HG03280 (cell line): ENCODE results near the gene TBC1D10A.

Source experiments
- ATAC-seq: cut with Tn5 transposase; IDR thresholded peaks from one replicate; pipeline ENCODE4 v1.9.1; 2021; ENCODE audit warnings: mild to moderate bottlenecking, moderate library complexity; ENCODE audit not compliant: unreplicated experiment

Gene TBC1D10A

GRCh38 chr22:30249049-30250038 lies 77.4 kb downstream of the TBC1D10A start:
- no peak for ATAC-seq

GRCh38 chr22:30248484-30248883 lies 78.3 kb downstream of the TBC1D10A start:
- no peak for ATAC-seq

GRCh38 chr22:30247974-30248373 lies 78.8 kb downstream of the TBC1D10A start:
- ATAC-seq = no peak

- no peak for ATAC-seq
Observed at GRCh38 chr22:30247561-30247960, 79.2 kb downstream of the TBC1D10A start.

- no peak for ATAC-seq
Observed at GRCh38 chr22:30246814-30247376, 79.8 kb downstream of the TBC1D10A start.

GRCh38 chr22:30245985-30246813 lies 80.5 kb downstream of the TBC1D10A start, which contains the start of gene LIF:
TSS of gene LIF (minus strand) at chr22:30246759. CDS start at chr22:30246695, 64 bp downstream.
- no peak for ATAC-seq

- no peak for ATAC-seq
Observed at GRCh38 chr22:30245181-30245984, 81.4 kb downstream of the TBC1D10A start.

- no peak for ATAC-seq
Observed at GRCh38 chr22:30244641-30245040, 82.1 kb downstream of the TBC1D10A start.

- no peak for ATAC-seq
Observed at GRCh38 chr22:30244066-30244465, 82.7 kb downstream of the TBC1D10A start.

GRCh38 chr22:30243661-30244060 lies 83.1 kb downstream of the TBC1D10A start:
- no peak for ATAC-seq
